ENCODE results near the gene RPL27.

Gene RPL27

DNA sequence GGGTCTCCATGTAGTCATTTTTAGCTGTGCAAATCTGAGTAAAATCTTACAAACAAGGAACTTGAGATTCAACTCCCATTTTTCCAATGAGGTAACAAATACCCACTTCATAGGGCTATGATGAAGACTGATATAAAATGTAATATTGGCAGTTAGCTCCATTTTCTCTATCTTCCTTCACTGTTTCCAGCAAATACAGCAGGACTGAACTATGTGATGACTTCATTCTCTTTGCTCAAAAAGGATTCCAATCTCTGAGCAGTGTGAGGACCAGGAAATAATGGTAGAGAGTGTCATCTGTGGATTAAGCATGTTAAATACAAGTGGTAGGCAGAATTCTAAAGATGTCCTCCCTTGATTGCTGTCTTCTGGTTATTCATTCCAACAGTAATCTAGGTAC is 45.1 kb downstream of the RPL27 start:
- FAIRE-seq (no peak), DNase-seq (ENCODE audit: insufficient read length, low spot score) (no peak)

GRCh38 chr17:43044024-43044423 is 45.8 kb downstream of the RPL27 start:
- DNase-seq (ENCODE audit: insufficient read length, low spot score) (no peak), FAIRE-seq (no peak)

- no peak for FAIRE-seq
- DNase-seq (ENCODE audit: insufficient read length, low spot score) = no peak
These were observed 53.8 kb downstream of the RPL27 start for GRCh38 chr17:43051969-43052368.
